ENCODE results near the gene NOL12.
A peak's percentile ranks its signal among the peaks of the same experiment; 100 is the strongest.
"Not testable (repeated sequence)": the region's sequence is repeated elsewhere in the genome, so short reads cannot be mapped to it uniquely, and the experiment has no call there.

The NOL12 gene

GRCh38 chr22:37713761-37714160 lies 27.6 kb downstream of the NOL12 start:
- DNase-seq (ENCODE audit: low spot score), result peak; percentile 42

- DNase-seq (ENCODE audit: low spot score), result no peak
Measured at GRCh38 chr22:37714634-37715033, 28.5 kb downstream of the NOL12 start.

DNA sequence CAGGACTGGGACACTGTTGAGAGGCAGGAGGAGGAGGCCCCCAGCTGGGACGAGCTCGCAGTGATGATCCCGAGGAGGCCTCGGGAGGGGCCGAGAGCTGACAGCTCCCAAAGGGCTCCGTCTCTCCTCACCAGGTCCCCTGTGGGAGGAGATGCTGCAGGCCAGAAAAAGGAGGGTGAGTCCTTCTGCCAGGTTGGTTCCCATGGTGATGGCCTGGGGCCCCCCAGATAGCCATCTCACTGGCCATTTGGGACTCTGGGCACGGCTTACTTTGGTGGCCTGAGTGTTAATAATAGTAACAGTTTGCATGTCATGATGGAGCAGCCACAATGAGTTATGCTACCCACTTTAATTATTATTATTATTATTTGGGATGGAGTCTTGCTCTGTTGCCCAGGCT lies 29.6 kb downstream of the NOL12 start:
- DNase-seq (ENCODE audit: low spot score), result no peak

DNA sequence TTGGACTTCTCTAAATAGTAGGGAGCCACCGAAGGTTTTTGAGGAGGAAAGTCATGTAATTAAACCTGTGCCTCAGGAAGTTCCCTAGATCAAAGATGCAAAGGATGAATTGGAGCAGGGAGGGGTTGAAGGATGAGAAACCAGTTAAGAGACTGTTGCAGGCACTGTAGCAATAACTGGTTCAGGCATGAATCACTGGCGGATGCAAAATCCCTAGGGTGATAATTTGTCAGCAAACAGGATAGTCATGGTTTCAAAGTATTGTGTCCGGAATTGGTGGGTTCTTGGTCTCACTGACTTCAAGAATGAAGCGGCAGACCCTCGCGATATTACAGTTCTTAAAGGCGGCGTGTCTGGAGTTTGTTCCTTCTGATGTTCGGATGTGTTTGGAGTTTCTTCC lies 30.6 kb downstream of the NOL12 start:
- DNase-seq (ENCODE audit: low spot score), result no peak

- DNase-seq (ENCODE audit: low spot score), result not testable (repeated sequence)
Measured at GRCh38 chr22:37717235-37717634, 31.1 kb downstream of the NOL12 start.

DNA sequence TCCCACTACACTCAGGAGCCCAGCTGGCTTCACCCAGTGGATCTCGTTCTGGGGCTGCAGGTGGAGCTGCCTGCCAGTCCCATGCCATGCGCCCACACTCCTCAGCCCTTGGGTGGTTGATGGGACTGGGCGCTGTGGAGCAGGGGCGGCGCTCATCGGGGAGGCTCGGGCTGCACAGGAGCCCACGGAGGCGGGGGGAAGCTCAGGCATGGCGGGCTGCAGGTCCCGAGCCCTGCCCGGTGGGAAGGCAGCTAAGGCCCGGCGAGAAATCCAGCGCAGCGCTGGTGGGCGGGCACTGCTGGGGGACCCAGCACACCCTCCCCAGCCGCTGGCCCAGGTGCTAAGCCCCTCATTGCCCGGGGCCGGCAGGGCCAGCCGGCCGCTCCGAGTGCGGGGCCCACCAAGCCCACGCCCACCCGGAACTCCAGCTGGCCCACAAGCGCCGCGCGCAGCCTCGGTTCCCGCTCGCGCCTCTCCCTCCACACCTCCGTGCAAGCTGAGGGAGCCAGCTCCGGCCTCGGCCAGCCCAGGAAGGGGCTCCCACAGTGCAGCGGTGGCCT lies 31.7 kb downstream of the NOL12 start:
- DNase-seq (ENCODE audit: low spot score), result not testable (repeated sequence)

DNA sequence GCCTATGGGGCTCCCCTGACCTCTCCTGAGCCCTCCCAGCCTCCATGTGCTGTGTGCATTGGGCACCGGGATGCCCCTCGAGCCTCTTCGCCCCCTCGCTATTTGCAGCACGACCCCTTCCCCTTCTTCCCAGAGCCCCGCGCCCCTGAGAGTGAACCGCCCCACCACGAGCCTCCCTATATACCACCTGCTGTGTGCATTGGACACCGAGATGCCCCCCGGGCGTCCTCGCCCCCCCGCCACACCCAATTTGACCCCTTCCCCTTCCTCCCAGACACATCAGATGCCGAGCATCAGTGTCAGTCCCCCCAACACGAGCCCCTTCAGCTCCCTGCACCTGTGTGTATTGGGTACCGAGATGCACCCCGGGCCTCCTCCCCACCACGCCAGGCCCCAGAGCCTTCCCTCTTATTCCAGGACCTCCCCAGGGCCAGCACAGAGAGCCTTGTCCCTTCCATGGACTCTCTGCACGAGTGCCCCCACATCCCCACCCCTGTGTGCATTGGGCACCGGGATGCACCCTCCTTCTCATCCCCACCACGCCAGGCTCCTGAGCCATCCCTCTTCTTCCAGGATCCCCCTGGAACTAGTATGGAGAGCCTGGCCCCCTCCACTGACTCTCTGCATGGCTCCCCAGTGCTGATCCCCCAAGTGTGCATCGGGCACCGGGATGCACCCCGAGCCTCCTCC lies 39.6 kb downstream of the NOL12 start:
- DNase-seq (ENCODE audit: low spot score), result no peak

- no peak for DNase-seq (ENCODE audit: low spot score)
Measured at GRCh38 chr22:37726241-37726887, 40.2 kb downstream of the NOL12 start.

- no peak for DNase-seq (ENCODE audit: low spot score)
Measured at GRCh38 chr22:37728620-37729019, 42.5 kb downstream of the NOL12 start.

- no peak for DNase-seq (ENCODE audit: low spot score)
Measured at GRCh38 chr22:37731804-37732471, 45.8 kb downstream of the NOL12 start.

- DNase-seq (ENCODE audit: low spot score), result no peak
Measured at GRCh38 chr22:37732699-37733607, 46.8 kb downstream of the NOL12 start.

- no peak for DNase-seq (ENCODE audit: low spot score)
Measured at GRCh38 chr22:37733625-37734401, 47.7 kb downstream of the NOL12 start.

- DNase-seq (ENCODE audit: low spot score), result no peak
Measured at GRCh38 chr22:37734402-37734700, 48.2 kb downstream of the NOL12 start.

DNA sequence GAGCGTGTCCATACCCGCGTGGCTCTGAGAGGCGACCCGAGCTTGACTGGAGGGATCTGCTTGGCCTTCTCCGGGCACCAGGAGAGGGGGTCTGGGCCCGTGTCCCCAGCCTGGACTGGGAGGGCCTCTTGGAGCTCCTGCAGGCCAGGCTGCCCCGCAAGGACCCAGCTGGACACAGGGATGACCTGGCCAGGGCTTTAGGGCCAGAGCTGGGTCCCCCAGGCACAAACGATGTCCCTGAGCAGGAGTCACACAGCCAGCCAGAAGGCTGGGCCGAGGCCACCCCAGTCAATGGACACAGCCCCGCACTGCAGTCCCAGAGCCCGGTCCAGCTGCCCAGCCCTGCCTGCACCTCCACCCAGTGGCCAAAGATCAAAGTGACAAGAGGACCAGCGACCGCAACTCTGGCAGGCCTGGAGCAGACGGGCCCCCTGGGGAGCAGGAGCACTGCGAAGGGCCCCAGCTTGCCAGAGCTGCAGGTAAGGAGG lies 48.9 kb downstream of the NOL12 start:
- no peak for DNase-seq (ENCODE audit: low spot score)

DNA sequence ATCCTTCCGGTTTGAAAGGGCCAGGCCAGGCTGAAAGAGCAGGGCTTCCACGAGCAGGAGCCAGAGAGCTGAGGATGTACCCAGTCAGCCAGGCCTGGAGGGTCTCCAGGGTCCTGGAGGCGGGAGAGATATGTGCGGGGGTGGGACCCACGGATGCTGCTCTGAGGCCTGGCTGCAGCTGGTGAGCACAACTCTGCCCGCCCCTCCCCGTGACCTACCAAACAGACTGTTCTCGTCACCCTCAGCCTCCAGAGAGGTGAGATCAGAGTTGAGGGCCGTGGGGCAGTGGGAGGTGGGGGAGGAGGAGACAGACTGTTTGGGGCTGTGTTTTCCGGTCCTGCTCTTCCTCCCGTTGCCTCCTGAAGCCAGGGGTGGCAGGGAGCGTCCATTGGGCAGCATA lies 52.9 kb downstream of the NOL12 start:
- no peak for DNase-seq (ENCODE audit: low spot score)

- DNase-seq (ENCODE audit: low spot score), result no peak
Measured at GRCh38 chr22:37739611-37740049, 53.5 kb downstream of the NOL12 start.

DNA sequence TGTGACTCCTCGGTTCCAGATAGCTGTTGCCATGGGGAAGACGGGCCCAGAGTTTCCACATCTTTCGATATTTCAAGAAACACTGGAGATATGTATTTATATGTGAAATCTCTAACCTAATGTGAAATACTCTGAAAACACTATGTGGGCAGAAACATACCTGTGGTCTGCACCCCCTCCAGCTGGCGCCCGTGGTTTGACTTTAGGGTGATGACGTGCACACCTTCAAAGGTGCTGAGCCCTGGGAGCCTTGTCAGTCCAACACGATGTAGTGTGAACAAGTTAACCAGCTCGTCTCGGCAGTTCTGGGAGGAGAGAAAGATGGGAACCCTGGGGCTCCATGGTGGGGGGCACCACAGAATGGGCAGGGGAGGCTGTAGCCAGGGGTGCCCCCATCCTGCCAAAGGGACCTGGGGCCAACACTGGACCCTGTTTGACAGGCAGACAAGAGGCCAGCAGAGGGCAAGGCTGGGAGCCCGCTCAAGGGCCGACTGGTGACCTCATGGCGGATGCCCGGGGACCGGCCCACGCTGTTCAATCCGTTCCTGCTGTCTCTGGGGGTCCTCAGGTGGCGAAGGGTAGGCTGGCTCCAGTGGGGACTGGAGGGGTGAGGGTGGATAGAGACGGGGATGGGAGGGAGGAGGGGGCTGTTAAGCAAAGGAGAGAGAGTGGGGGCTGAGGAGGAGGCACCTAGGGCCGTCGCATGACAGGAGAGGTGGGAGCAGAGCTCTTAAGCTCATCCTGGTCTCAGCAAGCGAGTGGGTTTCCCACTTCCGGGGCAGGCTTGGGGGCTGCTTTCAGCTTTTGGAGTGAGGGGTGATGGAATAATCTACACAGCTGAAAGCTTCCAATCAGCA lies 54.5 kb downstream of the NOL12 start:
- DNase-seq (ENCODE audit: low spot score), result no peak

GRCh38 chr22:37741312-37741795 lies 55.2 kb downstream of the NOL12 start:
- no peak for DNase-seq (ENCODE audit: low spot score)

GRCh38 chr22:37742376-37743171 lies 56.4 kb downstream of the NOL12 start:
- no peak for DNase-seq (ENCODE audit: low spot score)
